Pancreas (tissue), 10 donors: ENCODE results near the gene ASTE1. TPM values are rescaled to one million over a fixed set of nuclear protein-coding genes. Genes with fewer than 3 reads are reported as not detected.

ENCODE experiments used
- ATAC-seq, 4 donors: fragments of 200-7000 bp; cut with Tn5 transposase; one replicate each; pipeline versions ENCODE4 v1.8.0 to v1.9.1; 2020; ENCODE audit warnings: mild to moderate bottlenecking in 4 of 4, moderate library complexity in 4 of 4
- DNase-seq, 6 donors: peaks; one replicate each; pipeline ENCODE4 v3.0.0-alpha.2; 2020
- FAIRE-seq: peaks from 2 replicates; lab custom pipeline; 2012; peaks lifted over from hg19 to GRCh38; lab: Jason Lieb, UNC
- H3K27ac ChIP-seq, 4 donors: fragments of 200-600 bp; sonication (generic); 1 replicate in 3 of 4; 2 replicates in 1 of 4; pipeline versions ENCODE4 v1.5.0 to v1.8.0; 2020
- H3K27me3 ChIP-seq, 4 donors: fragments of 200-600 bp; one replicate each; pipeline ENCODE4 v1.8.0; 2021
- H3K36me3 ChIP-seq, 3 donors: fragments of 200-600 bp; sonication (generic) in 1 of 3; one replicate each; pipeline versions ENCODE4 v1.5.0 to v1.8.0; 2020 to 2021
- H3K4me1 ChIP-seq, 3 donors: fragments of 200-600 bp; one replicate each; pipeline ENCODE4 v1.8.0; 2021
- H3K4me3 ChIP-seq, 4 donors: fragments of 200-600 bp; sonication (generic) in 2 of 4; one replicate each; pipeline versions ENCODE4 v1.5.0 to v1.8.0; 2020 to 2021
- H3K9me3 ChIP-seq, 4 donors: fragments of 200-600 bp; one replicate each; pipeline ENCODE4 v1.8.0; 2021
- CTCF ChIP-seq, 4 donors: fragments of 200-600 bp; sonication (generic) in 3 of 4; IDR thresholded peaks; one replicate each; pipeline versions ENCODE4 v1.5.0 to v1.8.0; 2021; ENCODE audit warnings: antibody characterized with exemption in 4 of 4
- WGBS, 2 donors: extraction: QIAGEN DNeasy Blood & Tissue Kit; methylation state at CpG; one replicate each; pipeline ENCODE4 v1.1.7; 2013; 5-methylcytosine and 5-hydroxymethylcytosine counted together
- intact Hi-C, 3 donors: fragments of 100-400 bp; cut with DNase I; formaldehyde crosslinking; loops; one replicate each; pipeline versions ENCODE4 v1.11.1 to v1.14.2; 2022
- polyA plus RNA-seq, 2 donors: library from polyadenylated mRNA; stranded (reverse); fragments of 200-250 nt; gene quantifications; one replicate each; pipeline ENCODE4 v1.2.3, GENCODE V29; 2013
- total RNA-seq, 6 donors: library from RNA; stranded (reverse); fragmentation: NEBNext Ultra II Directional in 4 of 6; extraction: Animal tissue kit (Norgen Biotek cat#: 25700) in 4 of 6; gene quantifications; one replicate each; pipeline versions ENCODE4 v1.2.1 to v1.2.4, GENCODE V29; 2021 to 2023
- donor health status: healthy with polysubstance abuse.
- donor health status: DM: no; HTN: no; CAD: no; lungs with moderate emphysema.
- donor health status: DM: no; HTN: no; CAD: no.
- donor health status: control.
- donor health status: control.
- donor health status: Bipolar disorder and iron deficiency.
- donor health status: DM: yes; HTN: yes; CAD: no.
- donor health status: DM: no; HTN: no; CAD: no.
- donor health status: DM: no; HTN: no; CAD: no.
- donor health status: DM: yes; HTN: yes; CAD: no.

Gene ASTE1
- total and polyA plus RNA-seq, 8 donors: 1.5 to 4.7 (median 3.2) TPM

- intact Hi-C loops: no loop called here
- H3K4me3 ChIP-seq: no peak overlapping the region
- FAIRE-seq: no peak
- no peaks in the 10 kb centered on the region for H3K27me3 ChIP-seq
- H3K36me3 ChIP-seq: peaks cover 0 to 3% (median 0%) of the 10 kb centered on the region in 3 donors
- H3K27ac ChIP-seq: no peak overlapping the region
- WGBS, 2 donors: 89 to 93% methylated on average over 2 of the region's 2 CpGs
- H3K4me1 ChIP-seq: no peaks in the 10 kb centered on the region
- ATAC-seq: no peak
- no peak for TF ChIP-seq CTCF (IDR thresholded peaks at IDR 0.05)
- DNase-seq: no peak
- H3K9me3 ChIP-seq: no peaks in the 10 kb centered on the region
Observed at GRCh38 chr3:130981469-130981868, 45.2 kb downstream of the ASTE1 start.

GRCh38 chr3:130979117-130979516 is 47.5 kb downstream of the ASTE1 start:
- no peak for FAIRE-seq
- H3K36me3 ChIP-seq: peaks cover 0 to 3% (median 3%) of the 10 kb centered on the region in 3 donors
- 89% methylated on average over 2 of the region's 2 CpGs for WGBS, 2 donors

DNA sequence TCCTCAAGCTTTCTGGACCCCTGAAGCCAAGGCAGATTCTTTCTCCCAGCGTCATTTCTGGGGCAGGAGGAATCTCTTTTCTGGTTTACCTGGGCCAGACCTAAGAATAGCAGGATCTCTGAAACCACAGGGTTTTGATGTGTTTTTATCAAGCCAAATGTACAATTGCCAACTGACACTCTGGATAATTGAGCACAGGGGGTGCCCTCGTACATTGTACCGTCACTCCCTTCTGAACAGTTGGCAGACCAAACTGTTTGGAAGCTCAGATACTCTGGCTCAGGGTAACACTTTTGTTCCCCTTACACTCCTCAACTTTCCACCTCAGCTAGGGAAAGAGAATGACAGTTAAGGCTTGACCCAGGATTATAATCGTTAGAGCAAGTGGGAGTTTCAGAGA is 49.9 kb downstream of the ASTE1 start:
- H3K27me3 ChIP-seq: no peaks in the 10 kb centered on the region
- peaks cover 0 to 3% (median 0%) of the 10 kb centered on the region in 3 donors for H3K36me3 ChIP-seq
- FAIRE-seq (no peak), DNase-seq (no peak), ATAC-seq (no peak)
- no peak overlapping the region for H3K27ac ChIP-seq
- 84 to 88% methylated on average over 4 of the region's 4 CpGs for WGBS, 2 donors
- no peak for TF ChIP-seq CTCF (IDR thresholded peaks at IDR 0.05)
- H3K9me3 ChIP-seq: no peaks in the 10 kb centered on the region
- no peaks in the 10 kb centered on the region for H3K4me1 ChIP-seq
- intact Hi-C loops: no loop called here
- no peak overlapping the region for H3K4me3 ChIP-seq

More at GRCh38 chr3:130979117-130979516, 47.5 kb downstream of the ASTE1 start:
- no peaks in the 10 kb centered on the region for H3K9me3 ChIP-seq
- no peak for DNase-seq
- no peak for ATAC-seq
- no peak overlapping the region for H3K27ac ChIP-seq
- no peaks in the 10 kb centered on the region for H3K4me1 ChIP-seq
- H3K4me3 ChIP-seq: no peak overlapping the region
- TF ChIP-seq CTCF (IDR thresholded peaks at IDR 0.05): no peak
- intact Hi-C loops: no loop called here
- H3K27me3 ChIP-seq: no peaks in the 10 kb centered on the region

GRCh38 chr3:130975251-130975650 is 51.4 kb downstream of the ASTE1 start:
- Histone ChIP-seq H3K27ac (no peak overlapping the region), H3K9me3 (no peaks in the 10 kb centered on the region), H3K4me3 (no peak overlapping the region), H3K36me3 (peaks cover 0 to 6% (median 3%) of the 10 kb centered on the region in 3 donors), H3K4me1 (no peaks in the 10 kb centered on the region), H3K27me3 (no peaks in the 10 kb centered on the region)
- intact Hi-C loops: no loop called here
- TF ChIP-seq CTCF (IDR thresholded peaks at IDR 0.05): no peak
- no peak for ATAC-seq
- no peak for DNase-seq
- FAIRE-seq: no peak
- WGBS, 2 donors: 95 to 98% methylated on average over 3 of the region's 3 CpGs

DNA sequence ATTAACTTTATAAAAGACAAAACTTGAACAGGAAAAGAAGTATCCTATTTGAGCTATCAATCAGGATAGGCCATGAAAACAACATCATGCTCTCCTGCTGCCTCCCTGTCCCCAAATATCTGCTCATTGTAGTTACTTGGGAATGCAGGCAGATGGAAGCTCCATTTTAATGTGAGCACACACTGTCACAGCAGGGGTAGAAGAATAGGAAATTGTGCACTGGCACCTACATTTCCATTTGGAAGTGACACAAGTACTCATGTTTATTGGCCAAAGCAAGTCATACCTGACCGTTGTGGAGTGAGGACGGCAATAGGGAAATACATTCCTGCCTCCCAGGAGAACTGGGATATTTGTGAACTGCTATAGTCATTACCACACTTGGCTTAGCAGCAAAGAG is 52.4 kb downstream of the ASTE1 start:
- intact Hi-C loops: no loop called here
- H3K27ac ChIP-seq: no peak overlapping the region
- FAIRE-seq (no peak), ATAC-seq (no peak), DNase-seq (no peak)
- no peak overlapping the region for H3K4me3 ChIP-seq
- no peak for TF ChIP-seq CTCF (IDR thresholded peaks at IDR 0.05)
- peaks cover 0 to 7% (median 6%) of the 10 kb centered on the region in 3 donors for H3K36me3 ChIP-seq
- WGBS, 2 donors: 94 to 95% methylated on average over 2 of the region's 2 CpGs
- H3K9me3 ChIP-seq: no peaks in the 10 kb centered on the region
- no peaks in the 10 kb centered on the region for H3K4me1 ChIP-seq
- no peaks in the 10 kb centered on the region for H3K27me3 ChIP-seq
